ENCODE data around the gene COL23A1. TPM values are rescaled to one million over a fixed set of nuclear protein-coding genes. Genes with fewer than 3 reads are reported as not detected.

The COL23A1 gene
- total RNA-seq, 1 experiment from 2014 or later = not detected

- DNase-seq (ENCODE audit: low spot score) = no peak
- Histone ChIP-seq H3K27me3 (replicated peaks; ENCODE audit: insufficient read depth, low read depth, low read length, poor library complexity) (no peaks in the 10 kb centered on the region), H3K27ac (ENCODE audit: low read depth, low read length, poor library complexity, severe bottlenecking) (no peak overlapping the region), H3K36me3 (ENCODE audit: insufficient read depth, low read length, poor library complexity, severe bottlenecking) (no peaks in the 10 kb centered on the region), H3K4me3 (ENCODE audit: low read depth, low read length, poor library complexity, severe bottlenecking) (no peak overlapping the region), H3K9me3 (ENCODE audit: low read depth, low read length, poor library complexity, severe bottlenecking) (no peaks in the 10 kb centered on the region), H3K4me1 (ENCODE audit: insufficient read depth, low read length, poor library complexity, severe bottlenecking) (no peaks in the 10 kb centered on the region)
- no TSS peak for BruUV-seq (replicated peaks)
- no peak for TF ChIP-seq CTCF (conservative IDR thresholded peaks at IDR 0.05; ENCODE audit: low read depth, low read length)
- no peak for TF ChIP-seq EZH2 (IDR thresholded peaks at IDR 0.05; ENCODE audit: borderline replicate concordance, low read depth, low read length, poor library complexity, severe bottlenecking)
- ChIA-PET POLR2A (ENCODE audit: low non-redundant PET) (no interaction called here), CTCF (no interaction called here)
- intact Hi-C loops (cut with micrococcal nuclease; ENCODE audit: unreplicated experiment) = loop anchor here (2.0 kb wide), 1 partner anchor 309 kb away; the partner anchor contains the start of gene COL23A1
Measured at GRCh38 chr5:178281331-178281730, 308.9 kb downstream of the COL23A1 start.

- POLR2A ChIA-PET (ENCODE audit: low non-redundant PET) = no interaction called here
- Histone ChIP-seq H3K27ac (ENCODE audit: low read depth, low read length, poor library complexity, severe bottlenecking) (no peak overlapping the region), H3K4me1 (ENCODE audit: insufficient read depth, low read length, poor library complexity, severe bottlenecking) (no peaks in the 10 kb centered on the region), H3K9me3 (ENCODE audit: low read depth, low read length, poor library complexity, severe bottlenecking) (no peaks in the 10 kb centered on the region), H3K4me3 (ENCODE audit: low read depth, low read length, poor library complexity, severe bottlenecking) (no peak overlapping the region), H3K27me3 (replicated peaks; ENCODE audit: insufficient read depth, low read depth, low read length, poor library complexity) (no peaks in the 10 kb centered on the region), H3K36me3 (ENCODE audit: insufficient read depth, low read length, poor library complexity, severe bottlenecking) (no peaks in the 10 kb centered on the region)
- TF ChIP-seq CTCF (conservative IDR thresholded peaks at IDR 0.05; ENCODE audit: low read depth, low read length) (no peak), EZH2 (IDR thresholded peaks at IDR 0.05; ENCODE audit: borderline replicate concordance, low read depth, low read length, poor library complexity, severe bottlenecking) (no peak)
- BruUV-seq (replicated peaks) = no TSS peak
- no peak for DNase-seq (ENCODE audit: low spot score)
- CTCF ChIA-PET = interaction anchor here (0.7 to 1.5 kb wide), 3 partner anchors 55 to 309 kb away, joined by 3 to 7 read pairs (median 3); partner anchors contain the start of gene COL23A1
- intact Hi-C loops (cut with micrococcal nuclease; ENCODE audit: unreplicated experiment) = loop anchor here (1.0 to 2.0 kb wide), 2 partner anchors 271 to 310 kb away; partner anchors contain the start of gene COL23A1
Measured at GRCh38 chr5:178280631-178281030, 309.6 kb downstream of the COL23A1 start.

GRCh38 chr5:178279723-178280438 lies 310.3 kb downstream of the COL23A1 start:
- H3K27ac ChIP-seq (ENCODE audit: low read depth, low read length, poor library complexity, severe bottlenecking) = no peak overlapping the region

More at GRCh38 chr5:178279723-178280438, 310.3 kb downstream of the COL23A1 start:
- no TSS peak for BruUV-seq (replicated peaks)
- Histone ChIP-seq H3K27me3 (replicated peaks; ENCODE audit: insufficient read depth, low read depth, low read length, poor library complexity) (no peaks in the 10 kb centered on the region), H3K36me3 (ENCODE audit: insufficient read depth, low read length, poor library complexity, severe bottlenecking) (no peaks in the 10 kb centered on the region), H3K4me1 (ENCODE audit: insufficient read depth, low read length, poor library complexity, severe bottlenecking) (no peaks in the 10 kb centered on the region), H3K4me3 (ENCODE audit: low read depth, low read length, poor library complexity, severe bottlenecking) (no peak overlapping the region), H3K9me3 (ENCODE audit: low read depth, low read length, poor library complexity, severe bottlenecking) (no peaks in the 10 kb centered on the region)
- TF ChIP-seq CTCF (conservative IDR thresholded peaks at IDR 0.05; ENCODE audit: low read depth, low read length) (peak; percentile 90), EZH2 (IDR thresholded peaks at IDR 0.05; ENCODE audit: borderline replicate concordance, low read depth, low read length, poor library complexity, severe bottlenecking) (no peak)
- DNase-seq (ENCODE audit: low spot score) = peak; percentile 52
- intact Hi-C loops (cut with micrococcal nuclease; ENCODE audit: unreplicated experiment) = loop anchor here (1.0 to 2.0 kb wide), 2 partner anchors 271 to 311 kb away; partner anchors contain the start of gene COL23A1
- CTCF ChIA-PET = interaction anchor here (0.7 to 1.5 kb wide), 3 partner anchors 56 to 310 kb away, joined by 3 to 7 read pairs (median 3); partner anchors contain the start of gene COL23A1
- POLR2A ChIA-PET (ENCODE audit: low non-redundant PET) = no interaction called here
